ENCODE measurements around the gene RNPEP. TPM values are rescaled to one million over a fixed set of nuclear protein-coding genes. Genes with fewer than 3 reads are reported as not detected.

RNPEP gene
- total and polyA plus RNA-seq, 2 of the 8 experiments (the other 6 are each of a cell fraction or from before 2014, with no cell fraction given) = 34.1 to 51.1 TPM

DNA sequence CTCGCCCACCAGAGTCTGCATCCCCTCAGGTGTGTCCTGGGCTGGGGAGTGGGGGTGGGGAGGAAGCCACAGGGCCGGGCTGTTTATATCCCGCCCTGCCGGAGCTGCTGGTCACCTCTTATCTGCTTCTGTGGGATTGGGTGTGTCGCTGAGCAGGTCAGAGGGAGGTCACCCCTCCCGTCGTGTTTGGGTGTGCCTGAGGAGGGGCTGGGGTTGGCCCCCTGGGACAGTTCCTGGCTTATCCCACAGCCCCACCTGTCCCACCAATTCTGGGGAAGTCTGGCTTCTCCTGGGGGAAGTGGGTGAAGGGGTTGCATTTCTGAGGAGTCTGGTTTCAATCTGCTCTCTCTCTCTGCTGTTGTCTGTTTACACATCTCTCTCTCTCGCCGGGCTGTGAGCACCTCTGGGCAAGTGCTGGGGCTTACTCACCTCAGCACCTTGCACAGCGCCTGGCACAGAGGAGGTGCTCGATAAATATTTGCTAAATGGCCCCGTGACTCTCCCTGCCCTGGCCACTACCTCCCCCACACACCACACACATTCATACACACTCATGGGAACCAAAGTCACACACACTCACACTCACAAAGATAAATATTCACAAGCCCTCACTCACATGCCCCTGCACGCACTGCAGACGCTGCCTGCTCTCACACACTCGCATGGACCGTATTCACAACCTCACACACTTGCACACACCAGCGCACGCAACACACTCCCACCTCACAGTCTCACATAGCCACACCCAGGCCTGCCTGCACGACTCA is 36.2 kb downstream of the RNPEP start (continued):
- TF ChIP-seq, protein P1, sequence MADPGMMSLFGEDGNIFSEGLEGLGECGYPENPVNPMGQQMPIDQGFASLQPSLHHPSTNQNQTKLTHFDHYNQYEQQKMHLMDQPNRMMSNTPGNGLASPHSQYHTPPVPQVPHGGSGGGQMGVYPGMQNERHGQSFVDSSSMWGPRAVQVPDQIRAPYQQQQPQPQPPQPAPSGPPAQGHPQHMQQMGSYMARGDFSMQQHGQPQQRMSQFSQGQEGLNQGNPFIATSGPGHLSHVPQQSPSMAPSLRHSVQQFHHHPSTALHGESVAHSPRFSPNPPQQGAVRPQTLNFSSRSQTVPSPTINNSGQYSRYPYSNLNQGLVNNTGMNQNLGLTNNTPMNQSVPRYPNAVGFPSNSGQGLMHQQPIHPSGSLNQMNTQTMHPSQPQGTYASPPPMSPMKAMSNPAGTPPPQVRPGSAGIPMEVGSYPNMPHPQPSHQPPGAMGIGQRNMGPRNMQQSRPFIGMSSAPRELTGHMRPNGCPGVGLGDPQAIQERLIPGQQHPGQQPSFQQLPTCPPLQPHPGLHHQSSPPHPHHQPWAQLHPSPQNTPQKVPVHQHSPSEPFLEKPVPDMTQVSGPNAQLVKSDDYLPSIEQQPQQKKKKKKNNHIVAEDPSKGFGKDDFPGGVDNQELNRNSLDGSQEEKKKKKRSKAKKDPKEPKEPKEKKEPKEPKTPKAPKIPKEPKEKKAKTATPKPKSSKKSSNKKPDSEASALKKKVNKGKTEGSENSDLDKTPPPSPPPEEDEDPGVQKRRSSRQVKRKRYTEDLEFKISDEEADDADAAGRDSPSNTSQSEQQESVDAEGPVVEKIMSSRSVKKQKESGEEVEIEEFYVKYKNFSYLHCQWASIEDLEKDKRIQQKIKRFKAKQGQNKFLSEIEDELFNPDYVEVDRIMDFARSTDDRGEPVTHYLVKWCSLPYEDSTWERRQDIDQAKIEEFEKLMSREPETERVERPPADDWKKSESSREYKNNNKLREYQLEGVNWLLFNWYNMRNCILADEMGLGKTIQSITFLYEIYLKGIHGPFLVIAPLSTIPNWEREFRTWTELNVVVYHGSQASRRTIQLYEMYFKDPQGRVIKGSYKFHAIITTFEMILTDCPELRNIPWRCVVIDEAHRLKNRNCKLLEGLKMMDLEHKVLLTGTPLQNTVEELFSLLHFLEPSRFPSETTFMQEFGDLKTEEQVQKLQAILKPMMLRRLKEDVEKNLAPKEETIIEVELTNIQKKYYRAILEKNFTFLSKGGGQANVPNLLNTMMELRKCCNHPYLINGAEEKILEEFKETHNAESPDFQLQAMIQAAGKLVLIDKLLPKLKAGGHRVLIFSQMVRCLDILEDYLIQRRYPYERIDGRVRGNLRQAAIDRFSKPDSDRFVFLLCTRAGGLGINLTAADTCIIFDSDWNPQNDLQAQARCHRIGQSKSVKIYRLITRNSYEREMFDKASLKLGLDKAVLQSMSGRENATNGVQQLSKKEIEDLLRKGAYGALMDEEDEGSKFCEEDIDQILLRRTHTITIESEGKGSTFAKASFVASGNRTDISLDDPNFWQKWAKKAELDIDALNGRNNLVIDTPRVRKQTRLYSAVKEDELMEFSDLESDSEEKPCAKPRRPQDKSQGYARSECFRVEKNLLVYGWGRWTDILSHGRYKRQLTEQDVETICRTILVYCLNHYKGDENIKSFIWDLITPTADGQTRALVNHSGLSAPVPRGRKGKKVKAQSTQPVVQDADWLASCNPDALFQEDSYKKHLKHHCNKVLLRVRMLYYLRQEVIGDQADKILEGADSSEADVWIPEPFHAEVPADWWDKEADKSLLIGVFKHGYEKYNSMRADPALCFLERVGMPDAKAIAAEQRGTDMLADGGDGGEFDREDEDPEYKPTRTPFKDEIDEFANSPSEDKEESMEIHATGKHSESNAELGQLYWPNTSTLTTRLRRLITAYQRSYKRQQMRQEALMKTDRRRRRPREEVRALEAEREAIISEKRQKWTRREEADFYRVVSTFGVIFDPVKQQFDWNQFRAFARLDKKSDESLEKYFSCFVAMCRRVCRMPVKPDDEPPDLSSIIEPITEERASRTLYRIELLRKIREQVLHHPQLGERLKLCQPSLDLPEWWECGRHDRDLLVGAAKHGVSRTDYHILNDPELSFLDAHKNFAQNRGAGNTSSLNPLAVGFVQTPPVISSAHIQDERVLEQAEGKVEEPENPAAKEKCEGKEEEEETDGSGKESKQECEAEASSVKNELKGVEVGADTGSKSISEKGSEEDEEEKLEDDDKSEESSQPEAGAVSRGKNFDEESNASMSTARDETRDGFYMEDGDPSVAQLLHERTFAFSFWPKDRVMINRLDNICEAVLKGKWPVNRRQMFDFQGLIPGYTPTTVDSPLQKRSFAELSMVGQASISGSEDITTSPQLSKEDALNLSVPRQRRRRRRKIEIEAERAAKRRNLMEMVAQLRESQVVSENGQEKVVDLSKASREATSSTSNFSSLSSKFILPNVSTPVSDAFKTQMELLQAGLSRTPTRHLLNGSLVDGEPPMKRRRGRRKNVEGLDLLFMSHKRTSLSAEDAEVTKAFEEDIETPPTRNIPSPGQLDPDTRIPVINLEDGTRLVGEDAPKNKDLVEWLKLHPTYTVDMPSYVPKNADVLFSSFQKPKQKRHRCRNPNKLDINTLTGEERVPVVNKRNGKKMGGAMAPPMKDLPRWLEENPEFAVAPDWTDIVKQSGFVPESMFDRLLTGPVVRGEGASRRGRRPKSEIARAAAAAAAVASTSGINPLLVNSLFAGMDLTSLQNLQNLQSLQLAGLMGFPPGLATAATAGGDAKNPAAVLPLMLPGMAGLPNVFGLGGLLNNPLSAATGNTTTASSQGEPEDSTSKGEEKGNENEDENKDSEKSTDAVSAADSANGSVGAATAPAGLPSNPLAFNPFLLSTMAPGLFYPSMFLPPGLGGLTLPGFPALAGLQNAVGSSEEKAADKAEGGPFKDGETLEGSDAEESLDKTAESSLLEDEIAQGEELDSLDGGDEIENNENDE (IDR thresholded peaks at IDR 0.05; ENCODE audit: insufficient replicate concordance, low read length) = no peak
- TF ChIP-seq FOSL1 (IDR thresholded peaks at IDR 0.05; ENCODE audit: insufficient read depth, low read depth, low read length) = no peak
- no peak for TF ChIP-seq BACH1 (IDR thresholded peaks at IDR 0.05; ENCODE audit: low read length)
- no peak for TF ChIP-seq NANOG (IDR thresholded peaks at IDR 0.05; ENCODE audit: insufficient read depth, low read depth, low read length, poor library complexity, severe bottlenecking)
- no peak for TF ChIP-seq JUN (IDR thresholded peaks at IDR 0.05; ENCODE audit: low read depth, low read length)
- TF ChIP-seq POLR2A (IDR thresholded peaks at IDR 0.05; ENCODE audit: control extremely low read depth in 1 of 2, low read depth in 2 of 2, low read length in 2 of 2) = no peak
- TF ChIP-seq, protein P2, sequence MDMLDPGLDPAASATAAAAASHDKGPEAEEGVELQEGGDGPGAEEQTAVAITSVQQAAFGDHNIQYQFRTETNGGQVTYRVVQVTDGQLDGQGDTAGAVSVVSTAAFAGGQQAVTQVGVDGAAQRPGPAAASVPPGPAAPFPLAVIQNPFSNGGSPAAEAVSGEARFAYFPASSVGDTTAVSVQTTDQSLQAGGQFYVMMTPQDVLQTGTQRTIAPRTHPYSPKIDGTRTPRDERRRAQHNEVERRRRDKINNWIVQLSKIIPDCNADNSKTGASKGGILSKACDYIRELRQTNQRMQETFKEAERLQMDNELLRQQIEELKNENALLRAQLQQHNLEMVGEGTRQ (IDR thresholded peaks at IDR 0.05; ENCODE audit: low read length) = no peak
- no peak for TF ChIP-seq CHD1 (IDR thresholded peaks at IDR 0.05; ENCODE audit: low read depth, low read length)
- no peak for TF ChIP-seq RBBP5 (IDR thresholded peaks at IDR 0.05; ENCODE audit: borderline replicate concordance, low read depth, low read length)
- no peak for TF ChIP-seq MAFK (IDR thresholded peaks at IDR 0.05; ENCODE audit: low read depth, low read length)
